Measurements from ENCODE around the gene PLCG2. TPM values are rescaled to one million over a fixed set of nuclear protein-coding genes. Genes with fewer than 3 reads are reported as not detected.
A peak's percentile ranks its signal among the peaks of the same experiment; 100 is the strongest.

Gene PLCG2
- total and polyA plus RNA-seq, 2 of the 8 experiments (the other 6 are each of a cell fraction or from before 2014, with no cell fraction given), result 6.1 to 6.9 TPM

DNA sequence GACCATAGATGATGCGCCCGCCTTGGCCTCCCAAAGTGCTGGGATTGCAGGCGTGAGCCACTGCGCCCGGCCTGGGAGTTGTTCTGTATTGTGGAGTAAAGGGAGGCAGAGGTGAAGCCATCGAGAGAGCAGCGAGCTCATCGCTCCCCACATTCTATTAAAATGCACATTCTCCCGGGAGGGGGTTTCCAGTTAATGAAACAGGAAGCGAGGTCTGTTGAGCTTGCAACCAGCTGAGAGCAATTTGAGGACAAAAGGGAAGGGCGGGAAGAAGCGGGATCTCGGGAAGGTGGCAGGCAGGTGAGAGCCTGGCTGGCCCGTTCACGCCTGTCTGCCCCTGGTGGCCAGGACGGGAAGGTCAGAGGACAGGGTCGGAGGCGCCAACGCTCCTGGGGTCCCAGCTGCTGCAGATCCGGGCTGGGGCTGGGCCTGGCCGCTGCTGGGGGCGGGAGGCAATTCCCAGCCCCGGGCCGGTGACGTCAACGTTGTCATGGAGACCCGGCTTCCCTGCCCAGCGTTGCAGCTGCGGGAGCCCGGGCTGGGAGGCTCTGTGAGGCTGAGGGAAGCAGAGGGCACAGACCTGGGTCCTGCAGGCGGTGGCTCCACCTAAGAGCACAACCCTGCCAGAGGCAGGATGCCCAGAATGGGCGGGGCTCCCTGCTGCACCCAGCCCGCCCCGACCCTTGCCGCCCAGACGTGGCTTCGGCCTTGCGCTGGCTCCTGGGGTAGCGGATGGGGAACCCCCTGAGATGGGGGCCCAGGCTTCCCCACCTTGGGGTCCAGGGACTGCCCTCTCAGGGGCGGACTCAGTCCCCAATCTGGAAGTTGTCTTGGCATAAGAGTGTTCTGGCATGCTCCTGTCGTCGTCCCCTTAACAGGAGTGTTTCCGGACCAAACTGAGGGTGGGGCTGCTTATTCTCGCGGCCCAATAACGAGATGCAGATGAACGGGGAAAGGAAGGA is 48.7 kb upstream of the PLCG2 start (continued):
- TF ChIP-seq, protein P1, sequence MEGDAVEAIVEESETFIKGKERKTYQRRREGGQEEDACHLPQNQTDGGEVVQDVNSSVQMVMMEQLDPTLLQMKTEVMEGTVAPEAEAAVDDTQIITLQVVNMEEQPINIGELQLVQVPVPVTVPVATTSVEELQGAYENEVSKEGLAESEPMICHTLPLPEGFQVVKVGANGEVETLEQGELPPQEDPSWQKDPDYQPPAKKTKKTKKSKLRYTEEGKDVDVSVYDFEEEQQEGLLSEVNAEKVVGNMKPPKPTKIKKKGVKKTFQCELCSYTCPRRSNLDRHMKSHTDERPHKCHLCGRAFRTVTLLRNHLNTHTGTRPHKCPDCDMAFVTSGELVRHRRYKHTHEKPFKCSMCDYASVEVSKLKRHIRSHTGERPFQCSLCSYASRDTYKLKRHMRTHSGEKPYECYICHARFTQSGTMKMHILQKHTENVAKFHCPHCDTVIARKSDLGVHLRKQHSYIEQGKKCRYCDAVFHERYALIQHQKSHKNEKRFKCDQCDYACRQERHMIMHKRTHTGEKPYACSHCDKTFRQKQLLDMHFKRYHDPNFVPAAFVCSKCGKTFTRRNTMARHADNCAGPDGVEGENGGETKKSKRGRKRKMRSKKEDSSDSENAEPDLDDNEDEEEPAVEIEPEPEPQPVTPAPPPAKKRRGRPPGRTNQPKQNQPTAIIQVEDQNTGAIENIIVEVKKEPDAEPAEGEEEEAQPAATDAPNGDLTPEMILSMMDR (IDR thresholded peaks at IDR 0.05; ENCODE audit: control extremely low read depth in 1 of 3, insufficient read depth in 1 of 3, low read depth in 1 of 3, low read length in 3 of 3), result peak; percentile 77 to 100 (median 91)
- TF ChIP-seq RFX5 (IDR thresholded peaks at IDR 0.05; ENCODE audit: borderline replicate concordance, low read depth, low read length) (peak; percentile 72), NANOG (IDR thresholded peaks at IDR 0.05; ENCODE audit: insufficient read depth, low read depth, low read length, poor library complexity, severe bottlenecking) (peak; percentile 86), POU5F1 (IDR thresholded peaks at IDR 0.05; ENCODE audit: low read depth, low read length) (0 out of 2 replicates have a peak, but pooled peaks have one; percentile 32), POLR2AphosphoS5 (IDR thresholded peaks at IDR 0.05; ENCODE audit: low read depth, low read length) (no peak; the same call in 1 of the 2 replicates), POLR2A (IDR thresholded peaks at IDR 0.05; ENCODE audit: control extremely low read depth in 1 of 2, low read depth in 2 of 2, low read length in 2 of 2) (peak in 1 of 2 experiments; percentile 67; a peak in 2 of 3 replicates)
